Neural crest cell (in vitro differentiated cells): ENCODE results near the gene CEACAM18. TPM values are rescaled to one million over a fixed set of nuclear protein-coding genes. Genes with fewer than 3 reads are reported as not detected.

Experiments used
- DNase-seq: peaks from one replicate; pipeline ENCODE4 v3.0.0; 2021; ENCODE audit warnings: low read depth, mixed read lengths, low spot score
- H3K27ac Mint-ChIP-seq: one replicate; pipeline ENCODE4 v1.8.0; 2021; ENCODE audit warnings: mild to moderate bottlenecking, mixed read lengths; ENCODE audit not compliant: unreplicated experiment
- H3K27me3 Mint-ChIP-seq: 2 replicates; pipeline ENCODE4 v1.8.0; 2021; ENCODE audit warnings: low read depth, mild to moderate bottlenecking, mixed read lengths
- H3K36me3 Mint-ChIP-seq: 2 replicates; pipeline ENCODE4 v1.8.0; 2021; ENCODE audit warnings: low read depth, mild to moderate bottlenecking, mixed read lengths
- H3K4me1 Mint-ChIP-seq: 2 replicates; pipeline ENCODE4 v1.8.0; 2021; ENCODE audit warnings: mixed read lengths
- H3K4me3 Mint-ChIP-seq: one replicate; pipeline ENCODE4 v1.8.0; 2021; ENCODE audit warnings: mild to moderate bottlenecking, mixed read lengths
- H3K9me3 Mint-ChIP-seq: 2 replicates; pipeline ENCODE4 v1.8.0; 2021; ENCODE audit warnings: mixed read lengths
- CTCF ChIP-seq: fragments of 200-600 bp; sonication (generic); conservative IDR thresholded peaks from 2 replicates; pipeline ENCODE4 v1.5.0; 2021; ENCODE audit warnings: antibody characterized with exemption, mild to moderate bottlenecking
- total RNA-seq: library from RNA; stranded (reverse); gene quantifications from 2 replicates; pipeline ENCODE4 v1.2.1, GENCODE V29; 2021

Gene CEACAM18
- total RNA-seq, 1 donor from 2014 or later = not detected

GRCh38 chr19:51470966-51471365 is 7.4 kb upstream of the CEACAM18 start:
- Mint-ChIP-seq H3K36me3 (no peaks in the 10 kb centered on the region), H3K27ac (no peak overlapping the region), H3K9me3 (no peaks in the 10 kb centered on the region), H3K27me3 (peaks cover 86% of the 10 kb centered on the region), H3K4me3 (no peak overlapping the region), H3K4me1 (no peaks in the 10 kb centered on the region)
- no peak for TF ChIP-seq CTCF
- DNase-seq = no peak

- no peak for DNase-seq
- Mint-ChIP-seq H3K27ac (no peak overlapping the region), H3K9me3 (no peaks in the 10 kb centered on the region), H3K27me3 (peaks cover 86% of the 10 kb centered on the region), H3K4me1 (no peaks in the 10 kb centered on the region), H3K4me3 (no peak overlapping the region), H3K36me3 (no peaks in the 10 kb centered on the region)
- TF ChIP-seq CTCF = no peak
Observed at GRCh38 chr19:51471527-51471926, 6.8 kb upstream of the CEACAM18 start.

GRCh38 chr19:51472607-51473006 is 5.7 kb upstream of the CEACAM18 start:
- no peaks in the 10 kb centered on the region for H3K36me3 Mint-ChIP-seq
- DNase-seq = no peak
- no peak overlapping the region for H3K4me3 Mint-ChIP-seq
- no peaks in the 10 kb centered on the region for H3K4me1 Mint-ChIP-seq
- no peak for TF ChIP-seq CTCF
- no peak overlapping the region for H3K27ac Mint-ChIP-seq
- H3K9me3 Mint-ChIP-seq = no peaks in the 10 kb centered on the region
- peaks cover 82% of the 10 kb centered on the region for H3K27me3 Mint-ChIP-seq

GRCh38 chr19:51473009-51473707 is 5.2 kb upstream of the CEACAM18 start:
- H3K9me3 Mint-ChIP-seq = no peaks in the 10 kb centered on the region
- H3K4me3 Mint-ChIP-seq = no peak overlapping the region

GRCh38 chr19:51476164-51476563 is 2.2 kb upstream of the CEACAM18 start:
- Mint-ChIP-seq H3K27ac (no peak overlapping the region), H3K36me3 (no peaks in the 10 kb centered on the region), H3K4me1 (no peaks in the 10 kb centered on the region), H3K4me3 (no peak overlapping the region), H3K9me3 (no peaks in the 10 kb centered on the region), H3K27me3 (peaks cover 85% of the 10 kb centered on the region)
- TF ChIP-seq CTCF = no peak
- no peak for DNase-seq

More at GRCh38 chr19:51473009-51473707, 5.2 kb upstream of the CEACAM18 start:
- no peak overlapping the region for H3K27ac Mint-ChIP-seq
- peak; percentile 85 for TF ChIP-seq CTCF
- H3K4me1 Mint-ChIP-seq = no peaks in the 10 kb centered on the region
- no peaks in the 10 kb centered on the region for H3K36me3 Mint-ChIP-seq
- peak; percentile 83 for DNase-seq
- H3K27me3 Mint-ChIP-seq = peaks cover 82% of the 10 kb centered on the region
